ENCODE results near the gene NCOA3. TPM values are rescaled to one million over a fixed set of nuclear protein-coding genes. Genes with fewer than 3 reads are reported as not detected.

NCOA3 gene
- total RNA-seq, 1 experiment from 2014 or later = 23.3 TPM

DNA sequence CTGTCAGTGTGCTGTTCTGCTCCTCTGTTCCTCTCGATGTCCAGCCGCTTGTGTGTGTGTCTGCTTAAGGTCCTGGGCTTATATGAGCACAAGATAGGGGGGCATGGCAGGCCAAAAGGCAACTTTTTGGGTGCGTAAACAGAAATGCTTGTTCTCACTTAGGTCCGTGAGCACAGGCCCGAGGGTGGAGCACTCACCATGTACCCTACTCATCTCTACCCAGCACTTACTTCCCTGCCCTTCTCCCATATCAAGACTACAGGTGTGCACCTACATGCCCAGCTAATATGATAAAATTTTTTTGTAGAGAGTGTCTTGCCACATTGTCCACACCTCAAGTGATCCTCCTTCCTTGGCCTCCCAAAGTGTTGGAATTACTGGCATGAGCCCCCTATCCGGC lies 34.3 kb downstream of the NCOA3 start:
- Histone ChIP-seq H3K79me1 (ENCODE audit: insufficient read depth, low read depth, low read length, poor library complexity, severe bottlenecking) (peaks cover 6% of the 10 kb centered on the region), H3K4ac (ENCODE audit: low read depth, low read length) (no peak overlapping the region), H4K20me1 (ENCODE audit: control insufficient read depth, insufficient read depth, insufficient read length) (no peaks in the 10 kb centered on the region), H2AFZ (ENCODE audit: low read length) (no peak overlapping the region), H4K8ac (replicated peaks; ENCODE audit: insufficient read length, low read depth, low read length) (no peak overlapping the region), H3K56ac (ENCODE audit: insufficient read length, low read depth, low read length) (no peak overlapping the region), H4K5ac (ENCODE audit: insufficient read length, low read depth, low read length) (no peak overlapping the region), H3K18ac (ENCODE audit: insufficient read length, low read depth, low read length) (no peak overlapping the region), H2AK5ac (ENCODE audit: insufficient read length, low read length) (no peak overlapping the region), H2BK5ac (ENCODE audit: insufficient read length, low read length) (no peak overlapping the region), H3K27me3 (ENCODE audit: insufficient read depth, low read length) (no peaks in the 10 kb centered on the region), H2BK12ac (ENCODE audit: insufficient read length, low read depth, low read length) (no peak overlapping the region), H3K4me2 (ENCODE audit: insufficient read depth, insufficient read length, low read length) (no peak overlapping the region), H4K91ac (ENCODE audit: insufficient read length, low read depth, low read length) (no peak overlapping the region), H3K23me2 (ENCODE audit: insufficient read length, low read depth, low read length, poor library complexity, severe bottlenecking) (no peaks in the 10 kb centered on the region), H3K23ac (ENCODE audit: insufficient read length, low read depth, low read length) (no peak overlapping the region), H3K14ac (ENCODE audit: insufficient read depth, low read length) (no peak overlapping the region), H3K27ac (ENCODE audit: insufficient read length, low read depth, low read length) (no peak overlapping the region), H2BK120ac (ENCODE audit: low read depth, low read length, poor library complexity, severe bottlenecking) (no peak overlapping the region), H2BK15ac (ENCODE audit: low read depth, low read length) (no peak overlapping the region), H3K9ac (ENCODE audit: extremely low read depth, insufficient read length, low read length) (no peak overlapping the region), H2BK20ac (ENCODE audit: low read depth, low read length, poor library complexity, severe bottlenecking) (no peak overlapping the region), H3K4me1 (ENCODE audit: insufficient read depth, low read length) (no peaks in the 10 kb centered on the region), H3T11ph (ENCODE audit: low read length) (no peak overlapping the region), H3K79me2 (ENCODE audit: insufficient read depth, low read length) (peaks cover 9% of the 10 kb centered on the region; the same call in 1 of the 2 replicates), H3K9me3 (ENCODE audit: control insufficient read depth, low read depth, low read length) (no peaks in the 10 kb centered on the region)
- Mint-ChIP-seq H3K4me1 (peaks cover 20 to 26% of the 10 kb centered on the region in 2 experiments), H3K36me3 (ENCODE audit: insufficient read depth in 1 of 3, low read depth in 3 of 3) (peaks cover 0 to 4% (median 0%) of the 10 kb centered on the region in 3 experiments; a peak in 3 of 7 replicates), H3K27me3 (ENCODE audit: low read depth) (no peaks in the 10 kb centered on the region), H3K9me3 (no peaks in the 10 kb centered on the region), H3K4me3 (no peak overlapping the region), H3K27ac (no peak overlapping the region; a peak in 2 of 7 replicates)
- no peak for DNase-seq
- TF ChIP-seq CTCF (conservative IDR thresholded peaks at IDR 0.05) = no peak
- no CpG with 5 or more reads among the region's 6 CpGs for WGBS (ENCODE audit: extremely low coverage, insufficient read length, low lambda C conversion rate)

Data from H9 (cell line).